Measurements from ENCODE around the gene LURAP1L.

GRCh38 chr9:12819436-12820185 is 44.8 kb downstream of the LURAP1L start:
- TF ChIP-seq EZH2 (IDR thresholded peaks at IDR 0.05) (no peak), POLR2AphosphoS5 (IDR thresholded peaks at IDR 0.05; ENCODE audit: borderline replicate concordance, low read depth, low read length) (no peak), FOXP2 (optimal IDR thresholded peaks at IDR 0.05; ENCODE audit: control extremely low read depth, extremely low read length, insufficient read depth) (no peak)

Data from SK-N-MC (cell line).